Smooth muscle cell (in vitro differentiated cells): ENCODE measurements around the gene TMEM231. TPM values are rescaled to one million over a fixed set of nuclear protein-coding genes. Genes with fewer than 3 reads are reported as not detected.
"Not testable (repeated sequence)": the region's sequence is repeated elsewhere in the genome, so short reads cannot be mapped to it uniquely, and the experiment has no call there.

Source experiments
- DNase-seq: peaks from one replicate; lab custom pipeline; 2025; ENCODE audit not compliant: unreplicated experiment; lab: John Stamatoyannopoulos, UW
- H2AFZ ChIP-seq: fragments of 200-600 bp; sonication (generic); 2 replicates; pipeline ENCODE4 v1.6.0; 2016; ENCODE audit warnings: antibody characterized with exemption, low read depth, mild to moderate bottlenecking
- H3F3A ChIP-seq: fragments of 200-600 bp; sonication (generic); 2 replicates; pipeline ENCODE4 v1.6.0; 2017; ENCODE audit warnings: antibody characterized with exemption, low read depth
- H3K27ac ChIP-seq: fragments of 200-600 bp; sonication (generic); 2 replicates; pipeline ENCODE4 v1.5.1; 2016; ENCODE audit warnings: low read depth, mild to moderate bottlenecking
- H3K27me3 ChIP-seq: fragments of 200-600 bp; sonication (generic); 2 replicates; pipeline ENCODE4 v1.6.1; 2016; ENCODE audit warnings: low read depth, mild to moderate bottlenecking
- H3K36me3 ChIP-seq: fragments of 200-600 bp; sonication (generic); 2 replicates; pipeline ENCODE4 v1.5.1; 2016; ENCODE audit warnings: low read depth
- H3K4me1 ChIP-seq: fragments of 200-600 bp; sonication (generic); 2 replicates; pipeline ENCODE4 v1.5.1; 2016; ENCODE audit warnings: low read depth
- H3K4me2 ChIP-seq: fragments of 200-600 bp; sonication (generic); 2 replicates; pipeline ENCODE4 v1.6.0; 2016; ENCODE audit warnings: mild to moderate bottlenecking
- H3K4me3 ChIP-seq: fragments of 200-600 bp; sonication (generic); 2 replicates; pipeline ENCODE4 v1.5.1; 2016; ENCODE audit warnings: mild to moderate bottlenecking
- H3K79me2 ChIP-seq: fragments of 200-600 bp; sonication (generic); 2 replicates; pipeline ENCODE4 v1.6.0; 2016; ENCODE audit warnings: low read depth, mild to moderate bottlenecking
- H3K9ac ChIP-seq: fragments of 200-600 bp; sonication (generic); 2 replicates; pipeline ENCODE4 v1.6.0; 2016; ENCODE audit warnings: low read depth
- H3K9me3 ChIP-seq: fragments of 200-600 bp; sonication (generic); replicated peaks from 2 replicates; pipeline ENCODE4 v1.5.1; 2016; ENCODE audit warnings: low read depth
- H4K20me1 ChIP-seq: fragments of 200-600 bp; sonication (generic); 2 replicates; pipeline ENCODE4 v1.6.0; 2016; ENCODE audit warnings: low read depth
- CTCF ChIP-seq: fragments of 200-600 bp; sonication (generic); IDR thresholded peaks from 2 replicates; pipeline ENCODE4 v1.5.1; 2017; ENCODE audit warnings: borderline replicate concordance, mild to moderate bottlenecking, antibody characterized with exemption; ENCODE audit not compliant: insufficient read depth, poor library complexity, severe bottlenecking
- WGBS: methylation state at CpG from one replicate; pipeline ENCODE4 v1.1.7; 2016; ENCODE audit warnings: low lambda C conversion rate; 5-methylcytosine and 5-hydroxymethylcytosine counted together
- polyA plus RNA-seq: library from polyadenylated mRNA; unstranded; fragments of >200 nt; fragmentation: Nextera tagmentation; extraction: Ambion mirVana; gene quantifications from 2 replicates; pipeline ENCODE4 v1.2.1, GENCODE V29; 2016
- total RNA-seq: library from RNA; depleted of rRNA; stranded (reverse); fragments of >200 nt; gene quantifications from 2 replicates; pipeline ENCODE4 v1.2.3, GENCODE V29; 2014

TMEM231 gene
- total and polyA plus RNA-seq, 2 experiments from 2014 or later, result 11.8 to 17.0 TPM

GRCh38 chr16:75593825-75594820 is 38.1 kb upstream of the TMEM231 start:
- H3K4me2 ChIP-seq, result no peak overlapping the region
- H2AFZ ChIP-seq, result no peak overlapping the region
- peaks cover 9% of the 10 kb centered on the region for H3K36me3 ChIP-seq
- peaks cover 22% of the 10 kb centered on the region for H3F3A ChIP-seq
- H3K79me2 ChIP-seq, result no peaks in the 10 kb centered on the region
- H3K4me1 ChIP-seq, result peaks cover 15% of the 10 kb centered on the region
- no peak for DNase-seq
- H4K20me1 ChIP-seq, result no peaks in the 10 kb centered on the region
- H3K27ac ChIP-seq, result peak overlapping the region; percentile 42
- H3K9ac ChIP-seq, result no peak overlapping the region
- no peaks in the 10 kb centered on the region for H3K27me3 ChIP-seq
- TF ChIP-seq CTCF, result no peak
- H3K9me3 ChIP-seq, result no peaks in the 10 kb centered on the region
- 72% methylated on average over 17 of the region's 17 CpGs for WGBS
- H3K4me3 ChIP-seq, result no peak overlapping the region

GRCh38 chr16:75593308-75593707 is 37.3 kb upstream of the TMEM231 start:
- Histone ChIP-seq H3K79me2 (no peaks in the 10 kb centered on the region), H3K9me3 (no peaks in the 10 kb centered on the region), H3K9ac (no peak overlapping the region), H3K36me3 (peaks cover 9% of the 10 kb centered on the region), H3K4me3 (no peak overlapping the region), H3K27ac (no peak overlapping the region), H3F3A (peaks cover 22% of the 10 kb centered on the region), H2AFZ (no peak overlapping the region), H3K4me1 (peaks cover 15% of the 10 kb centered on the region), H3K27me3 (no peaks in the 10 kb centered on the region), H3K4me2 (no peak overlapping the region), H4K20me1 (no peaks in the 10 kb centered on the region)
- no peak for DNase-seq
- TF ChIP-seq CTCF, result no peak
- WGBS, result 50% methylated on average over 6 of the region's 6 CpGs

- Histone ChIP-seq H3K4me2 (peak overlapping the region; percentile 65), H3K4me1 (peaks cover 15% of the 10 kb centered on the region), H3K27ac (peak overlapping the region; percentile 95), H3F3A (peaks cover 22% of the 10 kb centered on the region)
- DNase-seq, H3K4me3 ChIP-seq, H4K20me1 ChIP-seq, H3K79me2 ChIP-seq, H2AFZ ChIP-seq, H3K27me3 ChIP-seq, H3K36me3 ChIP-seq, H3K9ac ChIP-seq, H3K9me3 ChIP-seq: not testable (repeated sequence)
- 46% methylated on average over 7 of the region's 9 CpGs for WGBS
These were observed 35.9 kb upstream of the TMEM231 start for GRCh38 chr16:75591927-75592326.

GRCh38 chr16:75590920-75591843 is 35.1 kb upstream of the TMEM231 start:
- Histone ChIP-seq H4K20me1 (no peaks in the 10 kb centered on the region), H3K4me3 (peak overlapping the region; percentile 20), H3K79me2 (no peaks in the 10 kb centered on the region), H3K4me2 (peak overlapping the region; percentile 82), H3K4me1 (peaks cover 15% of the 10 kb centered on the region), H3K27ac (peak overlapping the region; percentile 95), H3K9me3 (no peaks in the 10 kb centered on the region), H3K27me3 (no peaks in the 10 kb centered on the region), H3K36me3 (no peaks in the 10 kb centered on the region), H2AFZ (peak overlapping the region; percentile 10), H3K9ac (peak overlapping the region; percentile 91), H3F3A (peaks cover 22% of the 10 kb centered on the region)
- peak; percentile 17 for DNase-seq
- peak; percentile 22 for TF ChIP-seq CTCF
- 9% methylated on average over 8 of the region's 8 CpGs for WGBS
